ENCODE results near the gene CHD1.

- no peak for TF ChIP-seq EZH2 (IDR thresholded peaks at IDR 0.05; ENCODE audit: borderline replicate concordance, low read depth, low read length)
- no peak for TF ChIP-seq SNIP1 (IDR thresholded peaks at IDR 0.05; ENCODE audit: low read depth)
- TF ChIP-seq ZBED1 (IDR thresholded peaks at IDR 0.05) = no peak
- no peak for TF ChIP-seq USF2 (CRISPR knock-in tag; IDR thresholded peaks at IDR 0.05)
- TF ChIP-seq CTCF (IDR thresholded peaks at IDR 0.05 in 2 of 3, conservative IDR thresholded peaks at IDR 0.05 in 1 of 3; ENCODE audit: insufficient read depth in 2 of 3, low read depth in 1 of 3, low read length in 3 of 3) = no peak
- no peak for TF ChIP-seq ILF3 (IDR thresholded peaks at IDR 0.05; ENCODE audit: borderline replicate concordance)
- no peak for TF ChIP-seq CHD2 (IDR thresholded peaks at IDR 0.05; ENCODE audit: low read depth, low read length)
- no peak for TF ChIP-seq ZNF282 (CRISPR knock-in tag; IDR thresholded peaks at IDR 0.05)
Measured at GRCh38 chr5:98942847-98943246, 14.0 kb upstream of the CHD1 start.
